Measurements from ENCODE around the gene CRB2.

CRB2 gene

DNA sequence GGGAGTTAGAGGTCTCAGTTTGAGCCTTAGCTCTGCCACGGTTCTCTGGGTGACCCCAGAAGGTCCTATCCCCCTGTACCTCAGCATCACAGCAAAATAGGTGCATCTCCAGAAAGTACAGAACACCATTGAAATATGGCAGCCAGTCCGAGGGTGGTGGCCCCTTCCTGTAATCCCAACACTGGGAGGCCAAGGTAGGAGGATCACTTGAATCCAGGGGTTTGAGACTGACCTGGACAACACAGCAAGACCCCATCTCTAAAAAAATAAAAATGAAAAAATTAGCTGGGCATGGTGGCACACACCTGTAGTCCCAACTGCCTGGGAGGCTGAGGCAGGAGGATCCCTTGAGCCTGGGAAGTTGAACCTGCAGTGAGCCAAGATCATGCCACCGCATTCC is 7.0 kb upstream of the CRB2 start:
- no peak for TF ChIP-seq GATA3 (IDR thresholded peaks at IDR 0.05; ENCODE audit: low read depth, low read length)
- no peak for TF ChIP-seq GATA2 (IDR thresholded peaks at IDR 0.05; ENCODE audit: low read depth, low read length)

DNA sequence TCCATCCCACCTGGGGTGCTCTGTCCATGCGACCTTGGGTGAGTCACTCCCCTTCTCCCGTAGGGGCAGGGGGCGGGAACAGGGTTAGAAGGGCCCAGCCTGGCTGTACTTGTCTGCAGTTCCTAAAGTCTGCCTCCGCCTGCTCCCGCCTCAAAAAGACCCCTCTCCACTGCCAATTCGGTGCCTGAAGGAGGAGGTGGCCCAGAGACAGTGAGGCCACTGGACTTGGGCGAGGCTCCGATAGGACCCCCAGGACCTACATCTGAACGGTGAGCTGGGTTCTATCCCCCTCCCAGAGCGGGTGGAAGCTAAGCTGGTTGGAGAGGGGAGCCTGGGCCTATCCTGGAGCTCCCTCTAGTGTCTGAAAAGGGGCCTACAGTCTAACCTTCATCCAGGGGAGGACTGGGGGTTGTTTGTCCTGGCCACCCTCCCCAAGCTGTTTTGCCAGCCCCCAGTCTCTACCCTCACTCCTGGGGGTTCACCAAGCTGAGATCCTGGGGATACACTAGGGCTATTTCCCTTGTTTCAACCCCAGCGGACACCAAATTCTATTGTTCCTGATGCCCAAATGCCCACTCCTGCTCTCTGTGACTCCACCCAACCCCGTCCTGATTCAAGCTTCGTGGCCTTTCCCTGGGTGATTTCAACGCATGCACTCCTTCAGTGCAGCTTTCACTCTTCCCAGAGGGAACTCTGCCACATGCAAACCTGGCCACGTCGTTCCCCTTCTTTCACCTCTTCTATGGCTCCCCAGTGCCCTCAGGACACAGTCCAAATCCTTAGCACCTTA is 6.1 kb upstream of the CRB2 start:
- TF ChIP-seq GATA2 (IDR thresholded peaks at IDR 0.05; ENCODE audit: low read depth, low read length) (no peak), GATA3 (IDR thresholded peaks at IDR 0.05; ENCODE audit: low read depth, low read length) (no peak)

DNA sequence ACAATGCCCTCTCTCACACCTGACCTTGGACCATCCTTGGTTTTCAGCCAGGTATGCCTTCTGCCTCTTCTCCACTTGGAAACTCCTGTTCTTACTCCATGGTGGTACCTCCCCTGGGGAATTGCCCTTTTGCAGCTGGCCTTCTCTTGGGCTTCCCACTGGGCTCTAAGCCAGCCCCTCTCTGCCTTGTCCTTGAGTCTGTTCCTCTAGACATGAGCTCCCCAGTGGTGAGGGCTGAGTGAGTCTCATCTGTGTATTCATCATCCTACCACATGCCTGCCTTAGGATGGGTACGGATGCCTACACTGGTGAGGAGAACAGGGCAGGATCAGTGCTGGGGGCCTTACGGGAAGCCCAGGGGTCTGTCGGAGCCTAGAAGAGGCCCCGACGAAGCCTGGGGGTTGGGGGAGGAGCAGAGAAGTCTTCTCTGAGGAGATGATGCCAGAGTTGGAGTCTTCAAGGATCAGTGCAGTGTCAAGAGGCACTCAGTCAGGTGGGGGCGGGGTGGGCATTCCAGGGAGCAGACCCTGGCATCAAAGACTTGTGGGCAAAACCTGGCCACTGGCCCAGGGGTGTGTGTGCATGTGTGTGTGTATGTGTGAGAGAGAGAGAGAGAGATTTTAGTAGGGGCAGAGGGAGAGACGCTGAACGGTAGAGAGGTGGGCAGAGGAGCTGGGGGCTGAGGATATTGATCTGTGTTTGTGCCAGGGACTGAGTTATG is 5.2 kb upstream of the CRB2 start:
- TF ChIP-seq GATA2 (IDR thresholded peaks at IDR 0.05; ENCODE audit: low read depth, low read length) (no peak), GATA3 (IDR thresholded peaks at IDR 0.05; ENCODE audit: low read depth, low read length) (no peak)

DNA sequence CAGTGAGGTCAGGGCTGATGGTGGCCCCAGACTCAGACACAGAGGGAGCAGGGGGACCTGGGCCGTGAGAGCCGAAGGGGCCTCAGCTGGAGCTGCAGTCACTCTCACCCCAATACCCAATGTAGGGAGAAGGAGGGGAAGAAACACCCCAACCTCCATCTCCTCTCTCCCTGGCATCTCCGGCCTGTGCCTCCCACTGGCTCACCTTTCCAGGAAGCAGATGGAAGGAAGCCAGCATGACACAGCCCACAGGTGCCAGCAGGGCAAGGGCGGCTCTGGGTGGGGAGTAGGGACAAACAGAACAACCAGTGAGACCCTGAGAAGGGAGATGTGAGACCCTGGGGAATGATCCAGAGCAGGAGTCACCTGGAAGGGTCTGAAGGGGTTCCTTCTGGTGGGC is 3.0 kb upstream of the CRB2 start:
- TF ChIP-seq GATA2 (IDR thresholded peaks at IDR 0.05; ENCODE audit: low read depth, low read length) (no peak), GATA3 (IDR thresholded peaks at IDR 0.05; ENCODE audit: low read depth, low read length) (no peak)

DNA sequence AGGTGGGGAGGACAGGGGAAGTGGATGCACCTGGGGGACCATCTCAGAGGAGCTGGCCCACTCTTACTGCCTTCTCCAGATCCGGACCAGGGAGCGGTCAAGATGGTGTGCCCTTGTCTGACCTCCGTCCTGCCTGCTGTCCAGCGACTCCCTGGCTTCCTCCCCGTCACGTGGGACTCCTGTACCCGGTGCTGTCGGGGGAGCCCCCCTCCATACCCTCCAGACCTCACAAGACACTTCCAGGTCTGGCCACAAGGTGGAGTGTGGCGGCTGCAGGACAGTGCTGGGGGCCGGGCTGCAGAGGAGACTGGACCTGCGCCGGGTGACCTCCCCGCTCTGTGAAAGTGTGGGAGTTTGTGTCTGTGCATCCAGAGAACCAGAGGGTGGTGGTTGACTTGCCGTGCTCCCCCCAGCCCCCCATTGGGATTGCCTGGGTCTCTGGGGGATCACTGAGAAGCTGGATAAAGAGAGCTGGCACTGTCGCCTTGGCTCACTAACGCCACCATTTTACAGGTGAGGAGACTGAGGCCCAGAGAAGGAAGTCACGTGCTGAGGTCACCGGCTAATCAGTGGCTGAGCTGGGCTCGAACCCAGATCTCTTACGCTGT is 1.9 kb upstream of the CRB2 start:
- TF ChIP-seq GATA2 (IDR thresholded peaks at IDR 0.05; ENCODE audit: low read depth, low read length): no peak
- no peak for TF ChIP-seq GATA3 (IDR thresholded peaks at IDR 0.05; ENCODE audit: low read depth, low read length)

DNA sequence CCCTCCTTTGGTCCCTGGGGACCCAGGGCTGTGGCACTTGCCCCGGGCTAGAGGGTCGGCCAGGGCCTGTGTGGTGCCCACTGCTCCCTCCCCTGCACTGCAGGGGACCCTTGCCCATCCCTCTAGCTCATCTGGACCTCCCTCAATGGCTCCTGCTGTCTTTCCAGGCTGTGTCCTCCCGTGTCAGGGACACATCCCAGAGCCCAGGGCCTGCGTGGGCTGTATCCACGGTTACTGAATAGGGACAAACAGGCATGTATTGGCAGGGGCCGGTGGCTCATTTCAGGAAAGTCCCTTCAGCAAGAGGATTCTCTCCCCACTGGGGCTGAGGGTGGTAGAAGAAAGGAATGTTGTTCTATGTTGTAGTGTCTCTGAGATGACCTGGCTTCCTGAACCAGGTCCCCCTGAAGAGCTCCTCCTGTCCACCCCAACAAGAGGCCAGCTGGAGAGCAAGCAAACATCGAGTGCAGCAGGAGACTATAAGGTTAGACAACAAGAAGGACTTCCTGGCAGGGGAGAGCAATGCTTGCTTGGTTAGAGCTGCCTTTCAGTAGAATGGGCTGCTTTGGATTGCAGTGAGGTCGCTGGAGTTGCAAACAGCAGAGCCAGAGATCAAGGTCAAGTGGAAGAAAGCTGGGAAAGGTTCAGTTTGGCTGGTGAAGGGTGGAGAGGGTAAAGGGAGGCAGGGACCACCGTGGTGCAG is 1.0 kb upstream of the CRB2 start:
- TF ChIP-seq GATA3 (IDR thresholded peaks at IDR 0.05; ENCODE audit: low read depth, low read length): no peak
- no peak for TF ChIP-seq GATA2 (IDR thresholded peaks at IDR 0.05; ENCODE audit: low read depth, low read length)

DNA sequence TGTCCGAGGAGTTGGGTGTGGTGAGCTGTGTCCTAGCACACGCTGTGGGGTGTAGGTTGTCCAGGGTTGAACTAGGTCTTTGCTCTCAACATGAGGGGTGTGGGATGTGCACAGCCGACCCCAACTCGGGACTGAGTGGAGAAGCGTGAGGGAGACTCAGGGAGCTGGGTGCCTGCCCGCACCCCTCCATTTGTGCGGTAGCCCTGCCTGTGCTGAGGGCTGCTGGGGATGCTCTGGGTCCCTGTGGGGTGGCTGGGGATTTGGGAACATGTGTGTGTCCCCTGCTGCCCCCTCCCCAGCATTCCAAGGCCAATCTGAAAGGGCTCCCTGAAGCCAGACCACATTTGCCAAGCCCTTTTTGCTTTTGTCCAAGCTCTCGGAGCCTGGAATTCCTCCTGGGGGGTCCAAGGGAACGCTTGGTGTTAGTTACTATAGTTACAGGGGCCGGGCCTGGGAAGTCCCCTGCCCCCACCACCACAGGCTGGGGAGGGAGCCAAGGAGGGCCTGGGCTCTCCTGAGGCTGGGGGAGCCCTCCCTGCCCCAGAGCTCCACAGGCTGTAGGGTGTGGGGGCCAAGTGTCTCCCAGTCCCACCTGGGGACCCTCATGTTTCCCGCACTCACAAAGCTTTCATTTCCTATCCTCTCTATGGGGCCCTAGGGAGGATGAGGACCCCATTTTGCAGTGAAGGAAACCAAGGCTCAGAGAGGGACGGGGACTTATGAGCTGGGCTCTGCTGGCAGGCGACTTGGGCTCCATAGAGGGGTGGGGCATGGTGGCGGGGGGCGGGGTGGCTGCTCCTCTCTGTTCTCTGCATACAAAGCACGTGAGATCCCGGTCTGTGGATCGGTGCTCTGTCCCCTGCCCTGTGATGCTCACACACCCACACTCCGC is 1.1 kb downstream of the CRB2 start:
- TF ChIP-seq GATA2 (IDR thresholded peaks at IDR 0.05; ENCODE audit: low read depth, low read length) (no peak), GATA3 (IDR thresholded peaks at IDR 0.05; ENCODE audit: low read depth, low read length) (no peak)

DNA sequence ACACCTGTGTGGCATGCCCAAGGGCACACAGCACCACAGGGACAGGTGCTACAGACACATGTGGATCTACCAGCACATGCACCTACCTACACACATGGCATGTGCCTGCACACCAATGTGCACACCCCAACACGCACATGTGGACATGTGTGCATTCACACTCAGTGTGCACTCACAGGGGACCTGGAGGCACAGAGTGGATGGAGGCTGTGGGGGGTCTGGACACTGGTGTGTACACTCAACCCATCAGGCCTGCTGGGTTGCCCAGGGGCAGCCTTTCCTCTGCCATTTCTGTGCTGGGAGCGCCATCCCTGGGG is 1.7 kb downstream of the CRB2 start:
- TF ChIP-seq GATA2 (IDR thresholded peaks at IDR 0.05; ENCODE audit: low read depth, low read length) (no peak), GATA3 (IDR thresholded peaks at IDR 0.05; ENCODE audit: low read depth, low read length) (no peak)

DNA sequence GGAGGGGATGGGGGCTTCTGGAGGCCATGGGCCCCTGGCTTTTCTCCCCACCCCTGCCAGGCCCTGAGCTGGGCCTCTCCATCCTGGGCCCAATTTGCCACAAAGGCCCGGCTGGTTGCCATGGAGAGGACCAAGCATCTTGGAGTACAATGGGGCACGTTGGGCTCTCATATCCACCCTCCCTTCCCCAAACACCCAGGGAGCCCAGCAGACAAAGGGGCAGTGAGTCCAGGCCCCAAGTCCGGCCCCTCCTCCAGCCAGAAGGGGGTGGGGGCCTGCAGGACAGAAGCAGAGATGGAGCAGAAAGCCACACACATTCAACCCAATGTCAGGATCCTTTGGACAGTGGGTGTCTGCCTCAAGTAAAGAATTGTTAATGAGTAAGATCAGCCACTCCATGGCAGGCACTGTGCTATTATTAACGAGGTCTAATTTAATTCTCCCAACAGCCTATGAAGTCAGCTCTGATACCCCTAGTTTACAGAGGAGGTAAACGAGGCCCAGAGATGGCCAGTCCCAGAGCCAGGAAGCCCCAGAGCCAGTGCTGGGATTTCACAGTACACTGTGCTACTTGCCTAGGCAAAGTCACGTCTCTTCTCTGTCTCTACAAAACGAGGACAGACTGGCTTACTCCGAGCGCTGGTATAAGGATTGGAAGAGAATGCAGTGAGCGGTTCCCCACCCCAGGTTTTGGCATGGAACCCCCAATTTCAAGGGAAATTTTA is 2.3 kb downstream of the CRB2 start:
- no peak for TF ChIP-seq GATA3 (IDR thresholded peaks at IDR 0.05; ENCODE audit: low read depth, low read length)
- TF ChIP-seq GATA2 (IDR thresholded peaks at IDR 0.05; ENCODE audit: low read depth, low read length): no peak

DNA sequence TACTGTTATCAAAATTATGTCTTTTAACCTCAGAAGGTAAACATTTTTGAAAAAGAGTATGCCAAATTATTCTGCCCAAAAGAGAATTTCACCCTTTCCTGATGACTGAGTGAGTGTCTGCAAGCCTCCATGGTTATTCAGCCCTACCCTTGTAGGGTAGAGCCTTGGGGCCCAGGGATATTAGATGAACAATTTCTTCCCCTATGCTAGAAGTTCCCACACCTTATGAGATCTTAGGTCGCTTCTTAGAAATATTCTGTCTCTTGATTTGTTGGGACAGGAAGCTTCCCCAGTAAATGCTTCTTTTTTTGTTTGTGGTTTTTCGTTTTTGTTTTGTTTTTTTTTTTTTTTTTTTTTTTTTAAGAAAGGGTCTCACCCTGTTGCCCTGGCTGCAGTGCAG is 3.1 kb downstream of the CRB2 start:
- TF ChIP-seq GATA3 (IDR thresholded peaks at IDR 0.05; ENCODE audit: low read depth, low read length) (no peak), GATA2 (IDR thresholded peaks at IDR 0.05; ENCODE audit: low read depth, low read length) (no peak)

DNA sequence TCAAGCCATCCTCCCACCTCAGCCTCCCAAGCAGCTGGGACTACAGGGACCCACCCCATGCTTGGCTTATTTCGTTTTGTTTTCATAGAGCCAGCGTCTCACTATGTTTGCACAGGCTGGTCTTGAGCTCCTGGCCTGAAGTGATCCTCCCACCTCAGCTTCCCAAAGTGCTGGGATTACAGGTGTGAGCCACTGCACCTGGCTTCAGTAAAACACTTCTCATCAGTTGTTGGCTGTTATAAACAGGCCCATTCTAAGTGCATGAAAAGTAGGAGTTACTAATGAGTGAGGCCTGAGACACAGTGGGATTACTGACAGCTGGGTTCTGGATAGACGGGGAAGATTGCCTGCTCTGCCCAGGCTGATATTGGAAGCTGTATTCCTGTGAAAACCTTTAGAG is 3.5 kb downstream of the CRB2 start:
- TF ChIP-seq GATA2 (IDR thresholded peaks at IDR 0.05; ENCODE audit: low read depth, low read length) (no peak), GATA3 (IDR thresholded peaks at IDR 0.05; ENCODE audit: low read depth, low read length) (no peak)

DNA sequence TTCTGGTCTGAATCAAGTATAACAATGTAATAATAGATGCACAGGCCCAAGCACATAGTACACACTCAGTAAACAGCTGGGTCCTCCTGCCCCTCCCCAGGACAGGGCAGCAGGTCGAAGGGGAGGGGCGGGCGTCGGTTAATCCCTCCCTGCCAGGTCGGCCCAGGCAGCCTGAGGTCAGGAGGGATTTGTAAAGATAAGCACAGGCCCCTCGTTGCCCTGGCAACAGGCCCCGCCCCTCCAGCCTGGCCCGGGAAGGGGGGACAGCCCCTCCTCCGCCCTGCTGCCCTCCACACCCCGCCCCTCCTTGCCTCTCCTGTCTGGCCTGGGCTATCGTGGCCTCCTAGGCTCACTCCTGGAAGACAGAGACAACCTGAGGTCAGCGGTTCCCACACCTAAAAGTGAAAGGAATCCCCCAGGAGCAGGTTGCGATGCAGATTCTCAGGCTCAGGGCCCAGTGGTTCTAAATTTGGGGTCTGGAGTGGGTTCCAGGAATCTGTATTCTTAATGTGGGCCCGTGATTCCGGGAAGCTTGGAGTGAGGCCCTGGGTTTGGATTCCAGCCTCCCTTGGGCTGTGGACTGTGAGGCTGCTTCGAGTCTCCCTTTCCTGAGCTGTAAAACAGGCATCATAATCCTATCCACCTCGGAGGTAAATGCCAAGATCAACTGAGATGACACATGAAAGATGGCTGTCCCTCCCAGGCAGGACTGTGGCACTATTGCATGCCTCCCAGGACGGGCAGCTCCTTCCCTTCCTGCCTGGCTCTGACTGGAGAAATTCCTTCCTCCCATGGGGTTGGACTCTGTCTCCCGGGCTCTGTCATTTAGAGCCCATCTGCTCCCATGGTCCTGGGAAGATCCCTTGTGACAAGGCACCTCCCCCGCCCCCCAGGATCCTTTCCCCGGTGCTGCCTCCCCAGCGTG is 4.4 kb downstream of the CRB2 start:
- TF ChIP-seq GATA3 (IDR thresholded peaks at IDR 0.05; ENCODE audit: low read depth, low read length): no peak
- TF ChIP-seq GATA2 (IDR thresholded peaks at IDR 0.05; ENCODE audit: low read depth, low read length): no peak
